Liver (tissue), 9 donors: ENCODE results near the gene PRKD1. TPM values are rescaled to one million over a fixed set of nuclear protein-coding genes. Genes with fewer than 3 reads are reported as not detected.
A peak's percentile ranks its signal among the peaks of the same experiment; 100 is the strongest.

Source experiments
- DNase-seq: peaks from one replicate; pipeline ENCODE4 v3.0.0-alpha.2; 2017; ENCODE audit warnings: low spot score
- H3K27ac ChIP-seq, 2 donors: one replicate each; pipeline ENCODE4 v1.7.0; 2013; ENCODE audit warnings: inconsistent platforms in 2 of 2, low read length in 2 of 2, control low read depth in 1 of 2, low read depth in 1 of 2, mild to moderate bottlenecking in 1 of 2
- H3K27me3 ChIP-seq, 4 donors: one replicate each; pipeline versions ENCODE4 v1.6.1 to v1.7.0; 2013; ENCODE audit warnings: low read length in 3 of 4, inconsistent platforms in 1 of 4, mild to moderate bottlenecking in 1 of 4, moderate library complexity in 1 of 4; ENCODE audit not compliant: control insufficient read depth in 4 of 4, insufficient read depth in 4 of 4
- H3K36me3 ChIP-seq, 4 donors: one replicate each; pipeline versions ENCODE4 v1.6.1 to v1.7.0; 2013; ENCODE audit warnings: low read length in 3 of 4, mild to moderate bottlenecking in 3 of 4, low read depth in 1 of 4, moderate library complexity in 1 of 4; ENCODE audit not compliant: control insufficient read depth in 4 of 4, insufficient read depth in 3 of 4
- H3K4me1 ChIP-seq, 4 donors: one replicate each; pipeline versions ENCODE4 v1.6.1 to v1.7.0; 2013; ENCODE audit warnings: low read length in 3 of 4, mild to moderate bottlenecking in 3 of 4, moderate library complexity in 1 of 4; ENCODE audit not compliant: control insufficient read depth in 4 of 4, insufficient read depth in 4 of 4
- H3K4me3 ChIP-seq, 3 donors: one replicate each; pipeline versions ENCODE4 v1.6.1 to v1.7.0; 2013; ENCODE audit warnings: low read length in 3 of 3, control low read depth in 1 of 3, low read depth in 1 of 3, mild to moderate bottlenecking in 1 of 3
- H3K9ac ChIP-seq, 2 donors: one replicate each; pipeline ENCODE4 v1.7.0; 2013; ENCODE audit warnings: low read length in 2 of 2, mild to moderate bottlenecking in 2 of 2, moderate library complexity in 2 of 2, control low read depth in 1 of 2, low read depth in 1 of 2
- H3K9me3 ChIP-seq, 4 donors: one replicate each; pipeline versions ENCODE4 v1.6.1 to v1.7.0; 2013; ENCODE audit warnings: low read length in 3 of 4; ENCODE audit not compliant: control insufficient read depth in 4 of 4
- ATF3 ChIP-seq: IDR thresholded peaks from 2 replicates; pipeline ENCODE4 v1.6.1; 2016; ENCODE audit warnings: antibody characterized with exemption
- FOXA1 ChIP-seq: IDR thresholded peaks from 2 replicates; pipeline ENCODE4 v1.6.1; 2016; ENCODE audit warnings: antibody characterized with exemption
- FOXA2 ChIP-seq: IDR thresholded peaks from 2 replicates; pipeline ENCODE4 v1.6.1; 2016; ENCODE audit warnings: antibody characterized with exemption
- GABPA ChIP-seq, 2 donors: IDR thresholded peaks in 1 of 2; conservative IDR thresholded peaks in 1 of 2; 2 replicates each; pipeline ENCODE4 v1.6.1; 2016; ENCODE audit warnings: antibody characterized with exemption in 2 of 2, mild to moderate bottlenecking in 1 of 2, moderate library complexity in 1 of 2
- HNF4A ChIP-seq, 2 donors: conservative IDR thresholded peaks; 2 replicates each; pipeline ENCODE4 v1.6.1; 2016; ENCODE audit warnings: antibody characterized with exemption in 2 of 2, mild to moderate bottlenecking in 2 of 2
- HNF4G ChIP-seq: IDR thresholded peaks from 2 replicates; pipeline ENCODE4 v1.6.1; 2016; ENCODE audit warnings: antibody characterized with exemption
- JUND ChIP-seq, 2 donors: IDR thresholded peaks; 2 replicates each; pipeline ENCODE4 v1.6.1; 2016; ENCODE audit warnings: antibody characterized with exemption in 2 of 2
- RAD21 ChIP-seq, 2 donors: IDR thresholded peaks; 2 replicates each; pipeline ENCODE4 v1.6.1; 2016; ENCODE audit warnings: antibody characterized with exemption in 2 of 2, mild to moderate bottlenecking in 2 of 2
- RXRA ChIP-seq, 2 donors: IDR thresholded peaks; 2 replicates each; pipeline ENCODE4 v1.6.1; 2017 to 2018; ENCODE audit warnings: antibody characterized with exemption in 2 of 2, mild to moderate bottlenecking in 1 of 2
- SP1 ChIP-seq: IDR thresholded peaks from 2 replicates; pipeline ENCODE4 v1.6.1; 2018; ENCODE audit warnings: antibody characterized with exemption, mild to moderate bottlenecking
- TAF1 ChIP-seq: conservative IDR thresholded peaks from 2 replicates; pipeline ENCODE4 v1.6.1; 2016; ENCODE audit warnings: antibody characterized with exemption, mild to moderate bottlenecking
- YY1 ChIP-seq: IDR thresholded peaks from 2 replicates; pipeline ENCODE4 v1.6.1; 2016; ENCODE audit warnings: antibody characterized with exemption, mild to moderate bottlenecking
- WGBS: extraction: QIAGEN DNeasy Blood & Tissue Kit; methylation state at CpG from one replicate; pipeline ENCODE4 v1.1.7; 2013; 5-methylcytosine and 5-hydroxymethylcytosine counted together
- polyA plus RNA-seq, 2 donors: library from polyadenylated mRNA; stranded (reverse) in 1 of 2; unstranded in 1 of 2; fragments of 200-250 nt in 1 of 2; fragments of >200 nt in 1 of 2; fragmentation: Nextera tagmentation in 1 of 2; extraction: Ambion mirVana in 1 of 2; gene quantifications; one replicate each; pipeline versions ENCODE4 v1.2.1 to v1.2.3, GENCODE V29; 2013 to 2015
- total RNA-seq, 2 donors: library from RNA; depleted of rRNA; stranded (reverse); fragments of >200 nt; gene quantifications; one replicate each; pipeline ENCODE4 v1.2.3, GENCODE V29; 2014
- TF ChIP-seq, protein P1 (sequence below): IDR thresholded peaks from 2 replicates; pipeline ENCODE4 v1.6.1; 2016; ENCODE audit warnings: antibody characterized with exemption, mild to moderate bottlenecking
- TF ChIP-seq, protein P2 (sequence below): IDR thresholded peaks from 2 replicates; pipeline ENCODE4 v1.6.1; 2016; ENCODE audit warnings: antibody characterized with exemption
- TF ChIP-seq, protein P3 (sequence below): fragments of 150-350 bp; IDR thresholded peaks from 2 replicates; pipeline ENCODE4 v1.5.1; 2017; ENCODE audit warnings: improper control_type of control experiment, low read depth, low read length; ENCODE audit not compliant: missing input control
- donor health status: healthy.
- donor health status: healthy.
- donor health status: healthy.
- donor health status: healthy.
- donor health status: healthy.

Gene PRKD1
- total and polyA plus RNA-seq, 4 donors = 0.85 to 5.0 (median 0.99) TPM

GRCh38 chr14:29548948-29549370 is 378.7 kb downstream of the PRKD1 start:
- H3K4me3 ChIP-seq = no peak overlapping the region
- 17% methylated on average over 2 of the region's 2 CpGs for WGBS
- no peaks in the 10 kb centered on the region for H3K27me3 ChIP-seq
- TF ChIP-seq, protein P1, sequence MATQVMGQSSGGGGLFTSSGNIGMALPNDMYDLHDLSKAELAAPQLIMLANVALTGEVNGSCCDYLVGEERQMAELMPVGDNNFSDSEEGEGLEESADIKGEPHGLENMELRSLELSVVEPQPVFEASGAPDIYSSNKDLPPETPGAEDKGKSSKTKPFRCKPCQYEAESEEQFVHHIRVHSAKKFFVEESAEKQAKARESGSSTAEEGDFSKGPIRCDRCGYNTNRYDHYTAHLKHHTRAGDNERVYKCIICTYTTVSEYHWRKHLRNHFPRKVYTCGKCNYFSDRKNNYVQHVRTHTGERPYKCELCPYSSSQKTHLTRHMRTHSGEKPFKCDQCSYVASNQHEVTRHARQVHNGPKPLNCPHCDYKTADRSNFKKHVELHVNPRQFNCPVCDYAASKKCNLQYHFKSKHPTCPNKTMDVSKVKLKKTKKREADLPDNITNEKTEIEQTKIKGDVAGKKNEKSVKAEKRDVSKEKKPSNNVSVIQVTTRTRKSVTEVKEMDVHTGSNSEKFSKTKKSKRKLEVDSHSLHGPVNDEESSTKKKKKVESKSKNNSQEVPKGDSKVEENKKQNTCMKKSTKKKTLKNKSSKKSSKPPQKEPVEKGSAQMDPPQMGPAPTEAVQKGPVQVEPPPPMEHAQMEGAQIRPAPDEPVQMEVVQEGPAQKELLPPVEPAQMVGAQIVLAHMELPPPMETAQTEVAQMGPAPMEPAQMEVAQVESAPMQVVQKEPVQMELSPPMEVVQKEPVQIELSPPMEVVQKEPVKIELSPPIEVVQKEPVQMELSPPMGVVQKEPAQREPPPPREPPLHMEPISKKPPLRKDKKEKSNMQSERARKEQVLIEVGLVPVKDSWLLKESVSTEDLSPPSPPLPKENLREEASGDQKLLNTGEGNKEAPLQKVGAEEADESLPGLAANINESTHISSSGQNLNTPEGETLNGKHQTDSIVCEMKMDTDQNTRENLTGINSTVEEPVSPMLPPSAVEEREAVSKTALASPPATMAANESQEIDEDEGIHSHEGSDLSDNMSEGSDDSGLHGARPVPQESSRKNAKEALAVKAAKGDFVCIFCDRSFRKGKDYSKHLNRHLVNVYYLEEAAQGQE = no peak
- TF ChIP-seq RXRA (IDR thresholded peaks at IDR 0.05) (no peak), FOXA1 (no peak), JUND (IDR thresholded peaks at IDR 0.05) (no peak), TAF1 (no peak), HNF4G (no peak), SP1 (no peak), YY1 (no peak), GABPA (IDR thresholded peaks at IDR 0.05 in 1 of 2, conservative IDR thresholded peaks at IDR 0.05 in 1 of 2) (no peak), RAD21 (IDR thresholded peaks at IDR 0.05) (peak; percentile 81 to 84), FOXA2 (no peak), ATF3 (no peak)
- TF ChIP-seq, protein P2, sequence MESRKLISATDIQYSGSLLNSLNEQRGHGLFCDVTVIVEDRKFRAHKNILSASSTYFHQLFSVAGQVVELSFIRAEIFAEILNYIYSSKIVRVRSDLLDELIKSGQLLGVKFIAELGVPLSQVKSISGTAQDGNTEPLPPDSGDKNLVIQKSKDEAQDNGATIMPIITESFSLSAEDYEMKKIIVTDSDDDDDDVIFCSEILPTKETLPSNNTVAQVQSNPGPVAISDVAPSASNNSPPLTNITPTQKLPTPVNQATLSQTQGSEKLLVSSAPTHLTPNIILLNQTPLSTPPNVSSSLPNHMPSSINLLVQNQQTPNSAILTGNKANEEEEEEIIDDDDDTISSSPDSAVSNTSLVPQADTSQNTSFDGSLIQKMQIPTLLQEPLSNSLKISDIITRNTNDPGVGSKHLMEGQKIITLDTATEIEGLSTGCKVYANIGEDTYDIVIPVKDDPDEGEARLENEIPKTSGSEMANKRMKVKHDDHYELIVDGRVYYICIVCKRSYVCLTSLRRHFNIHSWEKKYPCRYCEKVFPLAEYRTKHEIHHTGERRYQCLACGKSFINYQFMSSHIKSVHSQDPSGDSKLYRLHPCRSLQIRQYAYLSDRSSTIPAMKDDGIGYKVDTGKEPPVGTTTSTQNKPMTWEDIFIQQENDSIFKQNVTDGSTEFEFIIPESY = no peak
- TF ChIP-seq, protein P3, sequence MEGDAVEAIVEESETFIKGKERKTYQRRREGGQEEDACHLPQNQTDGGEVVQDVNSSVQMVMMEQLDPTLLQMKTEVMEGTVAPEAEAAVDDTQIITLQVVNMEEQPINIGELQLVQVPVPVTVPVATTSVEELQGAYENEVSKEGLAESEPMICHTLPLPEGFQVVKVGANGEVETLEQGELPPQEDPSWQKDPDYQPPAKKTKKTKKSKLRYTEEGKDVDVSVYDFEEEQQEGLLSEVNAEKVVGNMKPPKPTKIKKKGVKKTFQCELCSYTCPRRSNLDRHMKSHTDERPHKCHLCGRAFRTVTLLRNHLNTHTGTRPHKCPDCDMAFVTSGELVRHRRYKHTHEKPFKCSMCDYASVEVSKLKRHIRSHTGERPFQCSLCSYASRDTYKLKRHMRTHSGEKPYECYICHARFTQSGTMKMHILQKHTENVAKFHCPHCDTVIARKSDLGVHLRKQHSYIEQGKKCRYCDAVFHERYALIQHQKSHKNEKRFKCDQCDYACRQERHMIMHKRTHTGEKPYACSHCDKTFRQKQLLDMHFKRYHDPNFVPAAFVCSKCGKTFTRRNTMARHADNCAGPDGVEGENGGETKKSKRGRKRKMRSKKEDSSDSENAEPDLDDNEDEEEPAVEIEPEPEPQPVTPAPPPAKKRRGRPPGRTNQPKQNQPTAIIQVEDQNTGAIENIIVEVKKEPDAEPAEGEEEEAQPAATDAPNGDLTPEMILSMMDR = peak; percentile 59
- H3K4me1 ChIP-seq = peaks cover 0 to 7% (median 2%) of the 10 kb centered on the region in 4 donors
- H3K36me3 ChIP-seq = no peaks in the 10 kb centered on the region
- H3K27ac ChIP-seq = no peak overlapping the region
- no peak overlapping the region for H3K9ac ChIP-seq
- no peak for DNase-seq
- H3K9me3 ChIP-seq = no peaks in the 10 kb centered on the region

DNA sequence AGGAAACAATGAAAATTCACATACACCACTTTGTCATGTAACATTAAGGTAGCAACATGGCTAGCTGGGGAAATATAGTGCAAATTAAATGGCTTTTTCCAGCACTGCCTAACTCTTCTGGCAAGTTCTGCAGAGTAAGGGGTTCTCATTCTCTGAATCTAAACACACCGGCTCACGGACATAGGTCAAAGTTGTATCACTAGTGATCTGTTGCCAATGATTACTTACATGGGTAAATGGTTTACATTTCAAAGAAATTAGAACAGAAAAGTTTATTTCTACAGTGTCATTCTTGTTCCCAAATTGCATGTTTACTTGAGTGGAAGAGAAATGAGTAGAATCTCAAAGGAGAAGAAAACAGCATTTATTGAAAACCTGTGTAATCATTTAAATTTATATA is 381.9 kb downstream of the PRKD1 start:
- no peak overlapping the region for H3K9ac ChIP-seq
- peaks cover 0 to 7% (median 2%) of the 10 kb centered on the region in 4 donors for H3K4me1 ChIP-seq
- no peaks in the 10 kb centered on the region for H3K9me3 ChIP-seq
- H3K27me3 ChIP-seq = no peaks in the 10 kb centered on the region
- TF ChIP-seq FOXA1 (no peak), SP1 (peak; percentile 32), JUND (IDR thresholded peaks at IDR 0.05) (no peak), HNF4A (conservative IDR thresholded peaks at IDR 0.05) (peak in 1 of 2 donors; percentile 21)
- DNase-seq = no peak
- no peak overlapping the region for H3K27ac ChIP-seq
- WGBS = 22% methylated on average over 2 of the region's 2 CpGs
- H3K4me3 ChIP-seq = no peak overlapping the region
- H3K36me3 ChIP-seq = no peaks in the 10 kb centered on the region
